Fibroblast of villous mesenchyme (primary cell): ENCODE data around the gene KIAA1217. TPM values are rescaled to one million over a fixed set of nuclear protein-coding genes. Genes with fewer than 3 reads are reported as not detected.

Source experiments
- DNase-seq: peaks from one replicate; pipeline ENCODE4 v3.0.0-alpha.2; 2010; ENCODE audit warnings: low read depth
- H3K4me3 ChIP-seq: 2 replicates; pipeline ENCODE4 v1.5.1; 2011; ENCODE audit warnings: low read depth, mild to moderate bottlenecking, low read length
- total RNA-seq: library from RNA; depleted of rRNA; stranded (reverse); fragments of >200 nt; gene quantifications from 2 replicates; pipeline ENCODE4 v1.2.3, GENCODE V29; 2012
- TF ChIP-seq, protein P1 (sequence below): IDR thresholded peaks from 2 replicates; pipeline ENCODE4 v1.5.1; 2012; ENCODE audit warnings: low read depth, mild to moderate bottlenecking, low read length; ENCODE audit not compliant: insufficient read depth

The KIAA1217 gene
- total RNA-seq, 1 donor: 0.86 TPM

DNA sequence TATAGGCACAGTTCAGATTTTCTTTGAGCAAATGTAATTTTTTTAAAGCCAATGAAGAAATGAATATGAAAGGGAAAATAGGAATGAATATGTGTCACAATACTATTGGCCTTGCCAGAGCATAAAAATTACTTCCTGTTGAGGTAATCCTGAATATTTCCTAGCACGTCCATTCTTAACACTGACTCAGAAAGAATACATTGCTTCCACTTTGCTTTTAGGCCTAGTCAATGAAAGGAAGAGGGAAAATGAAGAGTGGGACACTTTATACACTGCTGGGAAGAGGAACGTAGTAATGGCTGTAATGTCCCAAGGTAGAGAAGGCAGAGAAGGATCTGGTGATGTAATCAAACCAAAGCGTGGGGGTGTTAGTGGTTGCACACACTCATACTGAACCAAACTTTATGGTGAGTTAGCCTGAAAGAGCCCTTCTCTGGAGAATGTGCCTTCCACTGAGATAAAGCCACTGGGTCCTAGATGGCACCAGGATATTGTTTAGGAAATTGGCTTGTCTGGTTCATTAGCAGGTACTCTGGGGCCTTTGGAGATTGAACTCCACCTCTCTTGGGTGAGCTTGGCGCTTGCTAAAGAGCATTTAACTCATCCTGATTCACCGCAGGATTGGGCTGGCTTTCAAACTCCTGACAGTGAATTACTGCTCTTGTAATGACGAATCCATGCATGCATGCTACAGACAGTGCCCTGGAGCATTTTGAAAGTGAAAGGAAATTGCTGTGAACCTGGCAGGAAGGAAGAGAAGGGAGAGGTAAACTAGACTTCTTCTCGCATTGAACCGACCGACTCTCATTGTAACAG lies 254.9 kb downstream of the KIAA1217 start:
- no peak overlapping the region for H3K4me3 ChIP-seq
- TF ChIP-seq, protein P1, sequence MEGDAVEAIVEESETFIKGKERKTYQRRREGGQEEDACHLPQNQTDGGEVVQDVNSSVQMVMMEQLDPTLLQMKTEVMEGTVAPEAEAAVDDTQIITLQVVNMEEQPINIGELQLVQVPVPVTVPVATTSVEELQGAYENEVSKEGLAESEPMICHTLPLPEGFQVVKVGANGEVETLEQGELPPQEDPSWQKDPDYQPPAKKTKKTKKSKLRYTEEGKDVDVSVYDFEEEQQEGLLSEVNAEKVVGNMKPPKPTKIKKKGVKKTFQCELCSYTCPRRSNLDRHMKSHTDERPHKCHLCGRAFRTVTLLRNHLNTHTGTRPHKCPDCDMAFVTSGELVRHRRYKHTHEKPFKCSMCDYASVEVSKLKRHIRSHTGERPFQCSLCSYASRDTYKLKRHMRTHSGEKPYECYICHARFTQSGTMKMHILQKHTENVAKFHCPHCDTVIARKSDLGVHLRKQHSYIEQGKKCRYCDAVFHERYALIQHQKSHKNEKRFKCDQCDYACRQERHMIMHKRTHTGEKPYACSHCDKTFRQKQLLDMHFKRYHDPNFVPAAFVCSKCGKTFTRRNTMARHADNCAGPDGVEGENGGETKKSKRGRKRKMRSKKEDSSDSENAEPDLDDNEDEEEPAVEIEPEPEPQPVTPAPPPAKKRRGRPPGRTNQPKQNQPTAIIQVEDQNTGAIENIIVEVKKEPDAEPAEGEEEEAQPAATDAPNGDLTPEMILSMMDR: no peak
- peak; percentile 82 for DNase-seq

DNA sequence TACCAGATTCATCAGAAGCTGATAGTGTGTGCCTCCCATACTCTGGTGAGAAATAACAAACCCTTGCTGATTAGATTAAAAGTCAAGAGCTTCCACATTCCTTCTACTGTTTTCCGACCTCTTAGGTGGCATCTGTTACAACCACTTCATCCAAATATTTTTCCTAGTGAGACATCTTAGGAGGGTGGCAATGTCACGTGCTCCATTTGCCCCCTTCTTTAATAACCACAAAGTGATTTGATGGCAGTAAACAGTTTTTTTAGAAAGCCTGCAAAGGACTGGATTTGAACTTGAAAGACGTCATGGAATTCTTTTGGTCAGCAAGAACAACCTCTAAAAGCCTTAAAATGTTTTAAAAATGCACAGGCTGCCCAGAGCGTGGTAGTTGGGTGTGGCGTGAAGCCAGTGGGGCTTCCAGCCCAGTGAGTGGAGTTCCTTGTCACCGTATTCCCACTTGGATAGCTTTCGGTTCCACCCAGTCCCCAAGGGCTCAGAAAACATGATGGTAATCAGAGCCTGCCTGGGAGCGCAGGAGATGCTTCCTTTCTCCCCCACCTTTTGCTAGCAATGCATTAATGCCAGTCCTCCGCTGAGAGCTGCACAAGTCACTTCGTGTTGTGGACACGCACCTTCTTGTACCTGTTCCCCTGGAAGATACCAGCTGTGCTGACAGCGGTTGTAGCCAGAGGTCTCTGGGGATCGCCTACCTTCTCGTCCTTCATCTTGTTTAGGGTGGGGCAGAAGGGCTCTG lies 256.4 kb downstream of the KIAA1217 start:
- H3K4me3 ChIP-seq: no peak overlapping the region
- DNase-seq: peak; percentile 67
- TF ChIP-seq, protein P1: no peak

DNA sequence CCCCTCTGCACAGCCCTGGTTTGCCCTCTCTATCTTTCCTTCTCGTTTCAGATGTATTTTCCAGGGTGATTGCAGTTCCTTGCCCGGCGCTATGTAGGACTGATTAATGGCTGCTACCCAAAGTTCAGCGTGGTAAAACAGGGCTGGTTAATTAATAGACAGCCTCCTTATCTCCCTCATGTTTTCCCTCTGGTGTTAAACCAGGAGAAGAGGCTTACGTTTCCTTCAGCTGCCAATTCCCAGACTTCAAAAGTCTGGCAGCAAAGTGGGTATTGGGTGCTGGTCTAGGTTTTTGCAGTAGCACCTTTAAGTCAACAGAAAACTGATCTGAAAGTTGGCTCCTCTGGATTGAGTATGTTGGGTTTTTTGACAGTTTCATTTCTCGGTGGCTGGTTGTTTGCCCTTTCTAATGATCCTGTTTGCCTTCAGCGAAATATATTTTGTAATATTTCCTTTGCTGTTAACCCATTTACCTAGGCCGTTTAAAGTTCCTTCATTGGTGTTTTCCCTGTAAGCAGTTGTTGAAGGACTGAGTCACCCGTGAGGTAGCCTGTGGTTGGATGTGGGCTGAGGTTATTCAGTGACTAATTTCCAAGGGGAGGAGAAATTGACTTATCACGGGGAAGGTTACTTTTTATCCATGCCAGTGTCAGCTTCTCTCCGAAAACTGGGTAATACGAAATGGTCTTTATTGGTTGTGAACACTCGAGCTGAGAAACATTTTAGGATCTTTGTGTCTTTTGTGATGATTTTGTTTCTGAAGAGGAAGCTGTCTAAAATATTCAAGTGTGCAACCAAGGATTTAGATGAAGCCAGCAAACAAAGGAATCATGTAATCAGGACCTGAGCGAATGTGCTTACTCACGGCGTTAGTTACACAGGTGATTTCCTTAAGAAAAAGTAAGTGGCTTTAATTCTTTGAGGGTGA lies 257.2 kb downstream of the KIAA1217 start:
- TF ChIP-seq, protein P1: no peak
- peak; percentile 80 for DNase-seq
- H3K4me3 ChIP-seq: peak overlapping the region; percentile 10

DNA sequence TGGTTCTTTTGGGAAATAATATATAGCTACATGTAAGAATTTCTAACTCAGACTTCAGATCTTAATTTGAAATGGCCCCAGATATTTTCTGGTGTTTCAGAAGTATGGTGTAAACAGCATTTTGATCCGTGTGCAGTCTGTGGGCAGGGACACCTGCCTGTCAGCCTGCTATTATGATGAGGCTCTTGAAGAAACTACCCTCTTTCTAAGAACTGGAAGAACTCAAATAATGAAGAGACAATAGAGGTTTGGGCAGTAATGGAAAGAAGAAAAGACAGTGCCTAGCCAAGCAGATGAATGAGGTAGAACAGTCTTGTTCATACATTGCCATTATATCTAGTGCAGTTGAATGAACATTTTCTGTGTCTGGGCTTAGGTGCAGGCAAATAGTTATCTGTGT lies 258.2 kb downstream of the KIAA1217 start:
- TF ChIP-seq, protein P1: no peak
- DNase-seq: no peak
- no peak overlapping the region for H3K4me3 ChIP-seq

DNA sequence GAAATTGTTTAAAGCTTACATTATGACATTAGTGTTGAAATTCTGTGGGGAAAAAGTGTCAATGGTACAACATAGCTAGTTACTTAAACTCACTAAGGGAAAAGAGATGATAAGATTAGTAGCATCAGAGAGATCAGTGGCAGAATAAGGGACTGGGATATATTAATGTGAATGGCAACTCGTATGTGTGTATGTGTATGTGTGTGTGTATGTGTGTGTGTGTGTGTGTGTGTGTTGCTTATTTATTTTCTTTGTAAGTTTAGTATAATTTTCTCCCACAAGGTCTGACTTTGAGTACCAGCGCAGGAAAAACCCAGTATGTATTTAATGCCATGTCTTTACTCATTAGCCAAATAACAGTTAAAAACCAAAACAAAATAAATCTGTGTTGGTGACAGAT lies 258.7 kb downstream of the KIAA1217 start:
- DNase-seq: peak; percentile 11
- TF ChIP-seq, protein P1: no peak
- H3K4me3 ChIP-seq: no peak overlapping the region

DNA sequence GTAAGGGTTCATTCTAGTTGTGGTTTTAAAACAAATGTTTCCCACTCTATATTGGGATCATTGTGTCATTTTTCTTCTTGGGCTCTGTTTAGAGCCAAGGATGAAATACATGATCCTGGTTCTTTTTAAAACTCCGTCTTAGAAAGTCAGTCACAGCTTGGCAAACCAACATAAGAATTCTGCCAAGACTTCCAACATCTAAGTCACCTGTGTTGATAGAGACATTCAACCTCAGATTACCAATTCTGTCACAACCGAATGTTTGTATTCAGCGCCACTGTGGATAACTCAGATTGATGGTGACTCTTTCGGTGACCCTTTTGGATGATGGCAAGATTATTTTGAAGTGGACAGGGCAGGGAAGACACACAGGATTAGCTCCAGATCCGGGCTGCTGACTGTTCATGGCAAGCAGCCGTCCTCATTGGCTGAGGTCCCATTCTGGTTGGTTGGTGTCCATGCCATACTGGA lies 259.4 kb downstream of the KIAA1217 start:
- H3K4me3 ChIP-seq: no peak overlapping the region
- TF ChIP-seq, protein P1: no peak
- DNase-seq: no peak
